Activated CD4-positive, alpha-beta T cell treated with anti-CD3 and anti-CD28 coated beads, Interleukin-2, amount 50 U/mL, for 1 hour (primary cell): ENCODE measurements around the gene RMND1.
"Not testable (repeated sequence)": the region's sequence is repeated elsewhere in the genome, so short reads cannot be mapped to it uniquely, and the experiment has no call there.

Source experiments
- DNase-seq: peaks from one replicate; pipeline ENCODE4 v3.0.0-alpha.2; 2020

RMND1 gene

DNA sequence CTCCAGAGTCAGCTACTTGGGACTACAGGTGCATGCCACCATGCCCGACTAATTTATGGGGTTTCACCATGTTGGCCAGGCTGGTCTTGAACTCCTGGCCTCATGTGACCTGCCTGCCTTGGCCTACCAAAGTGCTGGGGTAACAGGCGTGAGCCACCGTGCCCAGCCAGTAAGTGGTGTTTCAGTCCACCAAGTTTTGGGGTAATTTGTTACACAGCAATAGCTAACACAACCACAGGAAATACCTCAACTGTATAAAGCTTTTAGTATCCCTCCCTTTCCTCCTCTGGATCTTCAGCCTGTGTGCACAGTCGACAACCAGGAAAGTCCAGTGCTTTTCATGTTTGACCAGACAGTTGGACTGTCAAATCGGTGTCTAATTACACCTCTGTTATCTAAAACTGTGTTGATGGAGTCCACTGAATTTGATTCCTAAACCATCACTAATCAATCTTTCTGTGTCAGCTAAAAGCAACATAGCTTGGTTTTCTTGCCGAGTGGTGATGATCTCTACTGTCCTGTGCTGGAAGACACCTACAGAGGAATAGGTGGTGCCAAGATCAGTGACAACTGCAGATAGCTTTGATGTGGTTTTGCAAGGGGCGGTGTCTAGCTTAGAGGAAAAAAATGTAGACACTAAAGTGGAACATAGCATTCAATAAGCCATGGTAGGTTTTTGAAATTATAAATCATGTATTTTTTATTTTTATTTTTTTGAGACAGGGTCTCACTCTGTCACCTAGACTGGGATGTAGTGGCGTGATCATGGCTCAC lies 38.4 kb downstream of the RMND1 start:
- peak; percentile 63 for DNase-seq

DNA sequence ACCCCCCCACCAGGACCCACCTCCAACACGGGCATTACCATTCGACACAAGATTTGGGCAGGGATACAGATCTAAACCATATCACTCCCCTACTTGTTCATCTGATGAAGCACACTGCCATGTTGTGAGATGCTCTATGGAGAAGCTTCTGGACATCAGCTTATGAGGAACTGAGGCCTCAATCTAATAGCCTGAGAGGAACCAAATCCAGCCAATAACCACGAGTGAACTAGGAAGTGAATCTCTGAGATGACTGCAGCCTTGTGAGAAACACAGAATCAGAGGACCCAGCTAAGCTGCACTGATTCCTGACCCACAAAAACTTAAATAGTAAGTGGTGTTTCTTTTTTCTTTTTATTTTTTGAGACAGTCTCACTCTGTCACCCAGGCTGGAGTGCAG lies 39.0 kb downstream of the RMND1 start:
- DNase-seq, result no peak

DNA sequence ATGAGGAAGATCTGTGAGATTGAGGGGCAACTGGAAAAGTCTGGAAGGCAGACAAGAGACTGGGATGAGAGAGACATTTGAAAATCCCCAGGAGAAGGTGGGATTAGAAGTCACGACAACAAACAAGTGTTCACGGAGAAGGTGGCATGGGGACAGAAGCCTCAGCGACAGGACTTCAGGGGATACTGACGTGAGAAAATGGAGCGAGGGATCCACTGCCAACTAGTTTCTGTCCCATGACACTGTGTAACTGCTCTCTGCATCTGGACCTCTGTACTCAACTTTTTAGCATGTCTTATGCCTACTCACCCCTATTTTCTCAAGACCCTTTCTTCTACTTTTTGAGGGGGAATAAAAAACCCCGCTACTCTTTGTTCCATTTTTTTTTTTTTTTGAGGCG lies 42.2 kb downstream of the RMND1 start:
- no peak for DNase-seq

DNA sequence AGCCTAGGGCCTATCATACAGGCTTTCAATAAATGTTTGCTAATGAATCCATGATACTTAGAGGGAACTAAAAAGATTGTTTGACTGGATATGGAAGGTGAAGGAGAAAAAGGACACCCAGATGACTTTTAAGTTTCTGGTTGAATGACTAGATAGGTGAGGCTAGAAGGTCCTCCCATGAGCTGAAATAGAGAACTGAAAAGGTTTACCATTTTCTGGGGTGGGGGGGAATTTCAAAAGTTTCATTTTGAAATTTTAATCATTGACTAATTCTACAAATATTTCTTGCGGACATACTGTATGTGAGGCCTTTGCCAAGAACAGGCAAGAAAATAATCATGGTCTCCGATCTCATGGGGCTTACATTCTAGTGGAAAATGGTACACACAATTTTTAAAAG lies 42.7 kb downstream of the RMND1 start:
- DNase-seq, result no peak

DNA sequence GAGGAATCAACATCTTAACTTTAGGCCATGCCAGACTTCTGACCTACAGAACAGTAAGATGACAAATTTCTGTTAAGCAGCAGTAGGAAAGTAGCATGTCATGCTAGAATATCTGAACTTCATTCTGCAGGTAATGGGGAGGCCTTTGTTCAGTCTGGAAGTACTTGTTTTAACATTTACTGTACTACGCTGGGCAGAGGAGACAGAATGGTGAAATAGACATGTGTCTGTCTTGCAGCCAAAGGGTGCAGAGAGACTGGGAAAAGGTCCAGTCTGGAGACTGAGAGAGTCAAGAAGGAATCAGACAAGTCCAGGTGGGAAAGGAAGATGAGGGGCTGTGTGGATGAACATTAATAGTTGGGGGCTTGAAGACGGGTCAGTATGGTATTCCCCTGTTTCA lies 43.1 kb downstream of the RMND1 start:
- no peak for DNase-seq

DNA sequence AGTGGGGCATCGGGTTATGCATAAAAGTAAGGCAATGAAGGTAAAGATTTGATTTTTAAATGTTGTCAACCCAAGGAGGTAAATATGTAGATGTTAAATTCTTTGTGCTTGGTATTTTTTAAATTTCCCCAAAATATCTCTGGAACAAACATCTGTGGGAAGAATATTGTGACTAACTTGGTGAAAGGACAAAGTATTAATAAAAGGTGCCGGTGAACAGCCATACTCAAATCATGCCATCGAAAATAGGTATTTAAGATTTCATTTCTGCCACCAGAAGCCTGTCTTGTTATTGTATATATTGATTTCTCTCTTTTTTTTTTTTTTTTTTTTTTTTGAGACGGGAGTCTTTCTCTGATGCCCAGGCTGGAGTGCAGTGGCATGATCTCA lies 48.0 kb downstream of the RMND1 start:
- DNase-seq, result no peak

DNA sequence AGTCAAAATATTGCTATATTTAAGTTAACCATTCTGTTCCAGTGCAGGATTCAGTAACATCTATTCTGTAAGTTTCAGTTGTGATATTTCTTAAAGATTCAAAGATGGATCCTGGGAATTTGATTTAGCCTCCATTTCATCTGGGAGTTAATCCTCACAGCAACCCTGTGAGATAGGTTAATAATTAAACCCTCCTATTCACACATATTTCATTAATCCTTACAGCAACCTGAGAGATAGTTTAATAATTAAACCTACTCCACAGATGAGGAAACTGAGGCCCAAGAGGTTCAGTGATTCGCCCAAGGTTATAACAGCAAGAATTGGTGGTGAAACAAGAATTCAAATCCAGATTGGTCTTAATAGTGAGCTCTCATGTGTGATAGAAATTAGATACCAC lies 49.7 kb downstream of the RMND1 start:
- DNase-seq, result no peak

DNA sequence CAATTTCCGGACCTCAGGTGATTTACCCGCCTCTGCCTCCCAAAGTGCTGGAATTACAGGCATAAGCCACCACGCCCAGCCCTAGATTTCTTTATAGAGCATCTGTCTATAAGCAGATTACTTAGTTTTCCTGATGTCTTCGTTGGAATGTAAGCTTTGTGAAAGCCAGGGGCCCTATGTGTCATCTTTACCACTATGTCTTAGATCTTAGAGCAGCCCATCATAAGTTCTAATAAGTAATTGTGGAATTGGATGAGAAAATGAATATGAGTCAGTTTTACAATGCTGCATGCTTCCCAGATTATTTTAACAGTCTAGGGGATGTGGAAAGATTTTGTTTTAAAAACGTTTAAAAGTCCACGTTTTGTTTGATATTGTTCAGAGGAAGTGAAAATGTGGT lies 51.5 kb downstream of the RMND1 start:
- no peak for DNase-seq

DNA sequence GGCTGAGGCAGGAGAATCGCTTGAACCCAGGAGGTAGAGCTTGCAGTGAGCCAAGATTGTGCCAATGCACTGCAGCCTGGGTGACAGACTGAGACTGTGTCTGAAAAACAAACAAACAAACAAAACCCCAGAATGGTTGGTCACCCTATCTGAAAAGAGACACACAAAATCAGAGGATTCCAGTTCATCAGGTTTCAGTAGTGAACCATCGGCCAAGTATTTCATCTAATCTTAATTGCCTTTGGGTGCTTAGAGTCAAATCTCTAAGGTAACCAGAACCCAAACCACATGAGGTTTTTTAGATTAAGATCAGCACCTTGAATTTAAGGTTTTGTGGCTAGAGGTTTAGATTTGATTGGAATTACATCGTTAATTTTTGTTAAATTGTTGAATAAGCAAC lies 52.2 kb downstream of the RMND1 start:
- no peak for DNase-seq

DNA sequence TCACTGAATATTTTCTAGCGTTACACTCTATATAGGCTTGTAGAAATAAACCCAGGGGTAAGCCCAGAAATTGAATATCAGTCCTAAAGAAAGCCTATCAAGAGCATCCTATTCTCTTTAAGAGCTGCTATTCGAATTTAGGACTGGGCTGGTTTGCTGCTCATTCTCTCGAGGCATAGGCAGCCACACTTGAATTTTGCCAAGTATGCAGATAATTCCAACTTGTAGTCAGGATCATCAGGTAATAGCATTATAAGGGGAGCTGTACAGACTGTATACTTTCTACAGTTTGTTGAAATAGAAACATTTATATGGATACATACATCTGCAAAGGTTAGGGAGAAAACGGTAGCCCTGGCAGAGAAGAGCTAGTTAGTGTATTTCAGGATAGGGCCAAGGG lies 58.5 kb downstream of the RMND1 start:
- no peak for DNase-seq

DNA sequence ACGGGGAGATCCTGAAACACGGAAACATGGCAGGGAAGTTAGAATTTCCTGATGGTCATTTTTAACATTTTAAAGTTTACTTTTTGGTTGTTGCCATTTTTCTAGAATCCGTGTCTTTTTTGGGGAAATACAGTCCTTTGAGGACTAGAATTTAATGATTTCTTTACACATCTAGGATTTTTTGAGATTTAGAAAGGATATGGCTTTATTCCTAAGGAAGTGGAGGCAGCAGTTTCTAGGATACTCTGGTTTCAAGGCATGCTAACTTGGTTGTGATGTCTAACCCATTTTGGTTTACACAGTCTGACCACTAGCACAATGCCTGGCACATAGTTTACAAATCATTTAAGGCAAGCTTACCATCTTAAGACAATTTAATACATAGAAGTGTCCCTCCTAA lies 59.5 kb downstream of the RMND1 start:
- DNase-seq, result no peak

DNA sequence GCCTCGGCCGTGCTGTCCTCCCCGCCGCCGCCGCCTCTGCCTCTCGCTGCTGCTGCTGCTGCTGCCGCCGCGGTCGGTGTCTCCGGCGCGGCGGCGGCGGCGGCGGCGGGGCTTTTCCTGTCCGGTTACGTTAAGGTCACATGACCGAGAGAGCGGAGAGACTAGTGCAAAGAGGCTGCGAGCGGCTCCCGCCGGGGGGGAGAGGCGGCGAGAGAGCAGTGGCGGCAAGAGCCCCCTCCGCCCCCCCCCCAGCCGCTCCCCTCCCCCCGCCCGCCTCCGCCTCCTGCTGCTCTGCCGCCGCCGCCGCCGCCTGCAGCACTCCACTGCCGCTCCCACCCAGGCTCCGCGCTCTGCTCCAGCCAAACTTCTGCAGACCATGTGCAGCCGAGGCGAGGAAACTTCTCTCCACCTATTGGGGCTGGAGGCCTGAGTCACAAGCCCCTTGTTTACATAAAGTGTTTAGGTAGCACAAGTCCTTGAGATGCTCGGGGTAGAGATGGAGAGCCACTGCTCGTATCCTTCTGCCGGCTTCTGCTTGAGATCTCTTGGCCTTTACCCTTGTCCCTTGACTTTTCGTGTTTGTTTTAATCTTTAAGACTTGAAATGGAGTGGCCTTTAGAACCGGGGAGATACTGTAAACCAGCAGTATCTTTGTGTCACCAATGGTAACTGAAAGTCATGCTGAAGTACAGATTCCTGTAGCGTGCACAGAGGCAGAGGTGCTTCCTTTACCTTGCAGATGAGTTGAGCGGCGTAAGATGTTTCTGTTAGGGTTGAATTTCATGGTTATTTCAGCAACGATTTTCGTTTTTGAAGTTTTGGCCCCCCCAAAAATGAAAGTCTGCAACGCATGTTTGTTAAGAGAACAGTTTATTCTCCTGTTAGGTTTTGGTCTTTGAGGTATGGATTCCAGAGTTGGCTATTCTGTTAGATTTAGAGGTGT lies 60.2 kb downstream of the RMND1 start, which contains the start of gene ZBTB2:
ZBTB2 (minus strand) TSS at position 89 of the 943 bp plus-strand sequence. CDS start 17,922 bp downstream, outside the sequence.
- DNase-seq, result peak; percentile 65

DNA sequence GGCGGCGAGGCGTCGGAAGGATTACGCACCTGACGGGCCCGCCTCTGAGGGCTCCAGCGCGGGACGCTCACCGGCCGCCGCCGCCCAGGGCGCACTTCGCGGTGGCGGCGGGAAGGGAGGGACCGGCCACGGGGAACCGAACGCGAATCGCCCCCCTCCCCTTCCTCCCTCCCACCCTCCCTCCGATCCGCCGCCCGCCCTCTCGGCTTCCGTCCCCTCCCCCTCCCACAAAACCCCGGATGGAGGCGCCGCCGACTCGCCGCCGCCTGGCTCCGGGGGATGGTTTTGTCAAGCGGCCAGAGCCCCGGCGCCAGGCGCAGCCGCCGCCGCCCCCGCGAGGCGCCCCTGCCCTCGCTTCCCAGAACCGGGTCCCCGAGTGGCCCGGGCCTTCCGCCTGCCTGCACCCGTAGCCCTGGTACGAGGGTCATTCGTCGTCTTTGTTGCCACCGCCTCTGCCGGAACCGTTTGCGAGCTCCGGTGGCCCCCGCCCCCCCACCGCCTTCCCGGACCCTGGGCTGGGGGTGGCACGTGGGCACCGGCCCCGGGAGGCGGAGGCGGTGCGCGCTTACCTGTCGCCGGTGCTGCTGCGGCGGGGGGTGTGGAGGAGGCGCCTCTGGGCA lies 61.0 kb downstream of the RMND1 start:
- peak; percentile 81 for DNase-seq

DNA sequence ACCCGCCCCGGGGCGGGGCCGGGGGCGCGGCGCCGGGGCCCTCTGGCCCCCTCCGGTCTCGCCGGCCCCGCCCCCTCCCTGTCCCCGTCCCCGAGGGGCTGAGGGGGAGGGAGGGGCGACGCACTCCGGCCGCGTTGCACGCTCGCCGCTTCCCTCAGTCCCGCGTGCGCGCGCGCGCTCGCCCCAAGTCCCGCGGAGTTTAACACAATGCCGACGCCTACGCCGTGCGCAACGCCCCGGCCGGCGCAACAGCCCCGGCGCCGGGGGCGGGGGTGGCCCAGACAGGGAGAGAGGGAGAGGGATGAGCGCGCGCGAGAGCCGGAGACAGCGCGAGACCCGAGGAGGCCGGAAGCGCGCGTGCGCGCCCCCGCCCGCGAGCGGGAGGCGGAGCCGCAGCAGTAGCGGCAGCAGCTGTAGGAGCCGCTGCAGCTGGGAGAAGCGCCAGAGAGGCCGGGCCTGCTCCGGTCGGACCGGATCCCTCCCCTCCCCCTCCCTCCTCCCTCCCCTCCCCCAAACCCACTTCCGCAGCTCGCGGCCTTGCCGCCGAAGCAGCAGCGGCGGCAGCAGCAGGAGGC lies 61.6 kb downstream of the RMND1 start:
- DNase-seq, result peak; percentile 96

DNA sequence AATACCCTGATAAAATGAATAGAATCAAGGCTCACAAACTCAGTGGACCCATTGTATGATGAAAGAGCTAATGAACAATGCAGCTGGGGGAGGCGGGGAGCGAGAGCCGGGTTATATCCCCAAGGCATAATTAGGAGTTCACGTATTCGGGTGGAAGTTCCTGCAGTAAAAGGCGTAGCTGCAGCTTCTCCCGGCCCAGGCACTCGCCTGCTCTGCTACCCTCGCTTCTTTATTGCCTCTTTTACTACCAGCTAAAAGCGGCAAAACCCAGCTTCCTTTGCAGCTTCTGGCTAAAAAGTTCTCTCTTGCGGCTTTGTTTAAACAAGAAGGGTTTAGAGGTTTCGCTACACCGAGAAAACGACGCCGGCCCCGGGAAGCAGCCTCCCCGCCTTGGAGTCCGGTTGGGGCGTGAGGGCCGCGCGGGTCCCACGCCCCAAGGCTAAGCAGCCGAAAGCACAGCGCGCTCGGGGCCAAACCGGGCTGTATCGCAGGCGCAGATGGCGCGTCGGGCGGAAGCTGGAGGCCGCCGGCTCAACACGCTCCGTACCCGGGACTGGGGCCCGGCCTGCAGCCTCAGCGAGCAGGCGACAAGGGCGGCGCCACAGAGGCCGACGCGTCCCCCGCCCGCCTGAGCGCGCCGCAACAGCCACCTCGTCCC lies 62.2 kb downstream of the RMND1 start:
- DNase-seq, result no peak

DNA sequence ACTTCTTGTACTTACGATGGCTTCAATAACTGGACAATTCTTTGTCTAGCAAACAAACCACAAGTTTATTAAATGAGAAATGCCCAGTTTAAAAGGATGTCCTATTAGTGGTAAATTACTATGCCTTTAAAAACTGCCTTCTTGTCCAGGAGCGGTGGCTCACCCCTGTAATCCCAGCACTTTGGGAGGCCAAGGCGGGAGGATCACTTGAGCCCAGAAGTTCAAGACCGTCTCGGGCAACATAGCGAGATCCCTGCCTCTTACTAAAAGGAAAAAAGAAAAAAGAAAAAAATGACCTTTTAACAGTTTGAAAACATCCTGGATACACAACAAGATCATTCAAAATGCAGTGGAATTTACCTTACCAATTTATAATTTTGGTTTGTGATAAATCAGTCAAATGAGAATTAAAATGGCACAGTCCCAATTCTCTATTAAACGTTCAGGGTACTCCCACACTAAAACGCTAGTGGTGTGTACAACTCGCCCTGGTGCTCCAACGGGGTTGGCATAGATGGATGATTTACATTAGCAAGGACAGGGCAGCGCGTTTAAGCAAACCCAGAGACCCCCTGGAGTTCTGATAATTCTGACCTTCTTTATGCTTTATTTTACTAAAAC lies 62.8 kb downstream of the RMND1 start:
- DNase-seq, result no peak

DNA sequence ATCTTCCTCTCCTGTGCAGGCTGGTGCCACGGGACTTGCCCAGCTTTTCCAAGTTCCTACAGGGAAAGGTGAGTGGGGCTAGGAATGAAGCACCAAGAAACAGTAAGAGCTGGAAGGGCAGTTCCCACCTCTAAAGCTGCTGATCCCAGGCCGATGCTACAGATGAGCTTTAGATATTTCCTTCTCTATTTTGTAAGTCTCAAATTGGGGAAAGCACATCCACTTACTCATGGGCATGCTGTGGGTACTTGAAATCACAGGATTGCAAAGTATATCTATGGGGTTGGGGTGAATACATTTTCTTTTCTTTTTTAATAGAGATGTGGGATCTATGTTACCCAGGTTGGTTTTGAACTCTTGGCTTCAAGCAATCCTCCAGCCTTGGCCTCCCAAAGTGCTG lies 63.7 kb downstream of the RMND1 start:
- DNase-seq, result no peak

DNA sequence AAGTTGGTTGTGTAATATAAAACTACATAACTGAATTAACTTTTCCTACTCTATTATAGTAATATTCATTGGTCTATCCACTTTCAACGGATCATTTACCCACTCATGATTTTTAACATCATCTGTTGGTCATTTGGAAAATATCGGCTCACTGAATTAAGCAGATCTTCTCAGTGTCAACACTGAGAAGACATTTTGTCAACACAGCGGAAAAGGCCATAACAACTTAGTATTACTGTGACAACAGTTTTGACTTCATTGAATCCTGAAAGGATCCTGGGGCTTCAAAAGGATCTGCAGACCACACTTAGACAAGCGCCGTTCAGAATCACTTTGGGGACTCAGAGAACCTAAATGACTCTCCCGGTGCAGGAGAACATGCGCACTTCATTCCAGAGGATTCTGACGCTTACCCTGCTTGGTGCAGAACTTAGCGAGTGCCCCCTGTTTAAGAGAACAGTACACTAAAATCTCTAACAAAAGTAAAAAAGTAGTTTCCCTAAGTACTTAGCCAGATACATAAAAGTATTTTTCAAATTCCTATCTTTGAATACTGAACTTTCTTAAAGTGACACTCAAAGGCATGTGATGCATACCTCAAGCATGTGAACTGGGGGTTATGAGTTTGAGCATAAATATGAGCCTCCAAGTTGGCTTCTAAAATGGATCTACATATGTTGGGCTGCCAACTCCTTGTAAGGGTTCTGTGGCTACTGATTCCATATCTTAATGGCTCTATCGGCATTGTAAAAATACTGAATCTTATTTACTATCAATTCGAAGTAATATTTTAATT lies 64.6 kb downstream of the RMND1 start:
- DNase-seq, result no peak

DNA sequence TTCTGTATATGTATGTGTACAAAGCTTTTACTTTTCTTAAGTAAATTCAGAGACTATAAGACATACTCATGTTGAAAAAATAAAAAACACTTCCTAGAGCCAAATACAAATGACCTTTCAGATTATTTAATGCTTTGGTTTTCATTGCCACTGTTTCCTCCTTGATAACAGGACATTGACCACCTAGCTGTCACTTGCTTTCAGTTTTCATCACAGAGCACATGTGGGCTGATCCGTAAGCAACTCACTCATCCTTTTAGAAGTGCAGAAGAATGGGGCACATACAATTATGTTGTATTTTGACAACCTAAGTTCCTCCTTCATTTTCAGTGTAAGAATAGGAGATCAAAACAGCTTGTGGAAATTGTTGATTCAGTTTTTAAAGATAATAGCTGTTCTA lies 66.7 kb downstream of the RMND1 start:
- DNase-seq, result no peak

DNA sequence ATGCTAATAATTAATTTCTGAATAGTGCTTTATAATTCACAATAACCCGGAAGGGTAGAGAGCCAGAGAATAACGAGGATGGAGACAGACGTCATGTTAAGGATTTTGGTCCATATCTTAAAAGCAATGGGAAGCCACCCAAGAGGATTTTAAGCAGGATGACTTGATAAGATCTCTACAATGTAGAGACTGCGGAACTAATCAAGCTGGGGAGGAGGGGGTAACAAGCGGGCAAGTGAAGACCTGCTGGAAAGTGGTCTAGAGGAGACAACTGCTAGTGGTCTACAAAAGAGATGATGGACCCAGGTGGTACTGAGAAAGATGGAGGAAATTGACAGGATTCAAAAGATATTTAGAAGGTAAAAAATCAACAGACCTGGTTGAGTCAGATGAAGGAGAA lies 67.8 kb downstream of the RMND1 start:
- DNase-seq, result no peak

DNA sequence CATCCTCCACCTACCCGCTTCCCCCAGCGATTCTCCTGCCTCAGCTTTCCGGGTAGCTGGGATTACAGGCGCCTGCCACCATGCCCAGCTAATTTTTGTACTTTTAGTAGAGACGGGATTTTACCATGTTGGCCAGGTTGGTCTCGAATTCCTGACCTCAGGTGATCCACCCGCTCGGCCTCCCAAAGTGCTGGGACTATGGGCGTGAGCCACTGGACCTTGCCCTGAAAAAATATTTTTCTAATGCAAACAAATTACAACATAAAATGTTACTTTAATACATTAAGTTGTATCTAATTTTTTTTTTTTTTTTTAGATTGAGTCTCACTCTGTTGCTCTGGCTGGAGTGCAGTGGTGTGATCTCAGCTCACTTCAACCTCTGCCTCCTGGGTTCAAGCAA lies 69.3 kb downstream of the RMND1 start:
- not testable (repeated sequence) for DNase-seq
